AG04450 (cell line): ENCODE measurements around the gene COX4I2. TPM values are rescaled to one million over a fixed set of nuclear protein-coding genes. Genes with fewer than 3 reads are reported as not detected.
"Not testable (repeated sequence)": the region's sequence is repeated elsewhere in the genome, so short reads cannot be mapped to it uniquely, and the experiment has no call there.

Experiments
- CTCF ChIA-PET: fragments of 300-600, 350-600 bp; formaldehyde crosslinking; extraction: SDS; loops from one replicate; lab custom pipeline; 2022; ENCODE audit warnings: antibody characterized with exemption, inconsistent platforms; lab: Charles Lee
- POLR2A ChIA-PET: fragments of 350-600 bp; formaldehyde crosslinking; extraction: SDS; loops from one replicate; lab custom pipeline; 2021; ENCODE audit warnings: antibody characterized with exemption, inconsistent platforms; lab: Yijun Ruan, JAX
- DNase-seq: peaks from one replicate; pipeline ENCODE4 v3.0.0-alpha.2; 2011; ENCODE audit warnings: low read depth, low spot score
- H3K27ac ChIP-seq: one replicate; pipeline ENCODE4 v1.5.1; 2012; ENCODE audit warnings: low read depth, low read length, control low read depth
- H3K27me3 ChIP-seq: one replicate; pipeline ENCODE4 v1.6.0; 2012; ENCODE audit warnings: low read length; ENCODE audit not compliant: control insufficient read depth, insufficient read depth
- H3K4me3 ChIP-seq: 2 replicates; pipeline ENCODE4 v1.5.1; 2011; ENCODE audit warnings: mild to moderate bottlenecking, low read depth, low read length, control low read depth
- H3K9me3 ChIP-seq: 2 replicates; pipeline ENCODE4 v1.5.1; 2012; ENCODE audit warnings: low read length; ENCODE audit not compliant: control insufficient read depth, insufficient read depth
- CTCF ChIP-seq: IDR thresholded peaks from 2 replicates; pipeline ENCODE4 v1.5.1; 2011; ENCODE audit warnings: low read depth, low read length, control low read depth, inconsistent platforms
- polyA plus RNA-seq: library from polyadenylated mRNA; depleted of rRNA; stranded (reverse); fragments of >200 nt; gene quantifications from 2 replicates; pipeline ENCODE4 v1.2.3, GENCODE V29; 2011

Gene COX4I2
- polyA plus RNA-seq, 1 experiment: not detected

GRCh38 chr20:31642837-31643236 is 5.1 kb downstream of the COX4I2 start:
- POLR2A ChIA-PET: no interaction called here
- CTCF ChIA-PET: interaction anchor here (1.2 to 2.7 kb wide), 2 partner anchors 9 to 19 kb away, joined by 10 to 17 read pairs; no protein-coding TSS in a partner anchor
- Histone ChIP-seq H3K9me3 (no peaks in the 10 kb centered on the region; the same call in 1 of the 2 replicates), H3K27ac (no peak overlapping the region), H3K4me3 (no peak overlapping the region), H3K27me3 (peaks cover 32% of the 10 kb centered on the region)
- no peak for TF ChIP-seq CTCF
- no peak for DNase-seq

- Histone ChIP-seq H3K4me3 (no peak overlapping the region), H3K9me3 (no peaks in the 10 kb centered on the region), H3K27ac (no peak overlapping the region), H3K27me3 (peaks cover 26% of the 10 kb centered on the region)
- ChIA-PET POLR2A (no interaction called here), CTCF (interaction anchor here (0.5 to 2.7 kb wide), 3 partner anchors 18 to 81 kb away, joined by 3 to 17 read pairs (median 3); no protein-coding TSS in a partner anchor)
- no peak for DNase-seq
- no peak for TF ChIP-seq CTCF
These were observed 5.8 kb downstream of the COX4I2 start for GRCh38 chr20:31643522-31643921.

GRCh38 chr20:31644701-31645100 is 7.0 kb downstream of the COX4I2 start:
- no peak for TF ChIP-seq CTCF
- DNase-seq: no peak
- POLR2A ChIA-PET: no interaction called here
- Histone ChIP-seq H3K9me3 (no peaks in the 10 kb centered on the region), H3K27me3 (peaks cover 19% of the 10 kb centered on the region), H3K27ac (no peak overlapping the region), H3K4me3 (no peak overlapping the region)
- CTCF ChIA-PET: interaction anchor here (1.0 to 2.7 kb wide), 3 partner anchors 11 to 32 kb away, joined by 4 to 17 read pairs (median 6); no protein-coding TSS in a partner anchor

GRCh38 chr20:31648104-31648503 is 10.4 kb downstream of the COX4I2 start:
- H3K9me3 ChIP-seq, H3K27me3 ChIP-seq, POLR2A ChIA-PET, H3K4me3 ChIP-seq, DNase-seq, H3K27ac ChIP-seq: not testable (repeated sequence)
- CTCF ChIA-PET: interaction anchor here (1.0 kb wide), 1 partner anchor 76 kb away, joined by 3 read pairs; no protein-coding TSS in a partner anchor

- H3K4me3 ChIP-seq: no peak overlapping the region
- POLR2A ChIA-PET: interaction anchor here (0.7 kb wide), 1 partner anchor 20 kb away, joined by 4 read pairs; no protein-coding TSS in a partner anchor
- H3K27ac ChIP-seq: no peak overlapping the region
These were observed 15.2 kb downstream of the COX4I2 start for GRCh38 chr20:31652917-31653396.

More at GRCh38 chr20:31652917-31653396, 15.2 kb downstream of the COX4I2 start:
- Histone ChIP-seq H3K9me3 (no peaks in the 10 kb centered on the region), H3K27me3 (no peaks in the 10 kb centered on the region)
- CTCF ChIA-PET: interaction anchor here (1.2 to 1.7 kb wide), 4 partner anchors 9 to 72 kb away, joined by 4 to 8 read pairs (median 6); no protein-coding TSS in a partner anchor
- TF ChIP-seq CTCF: no peak
- no peak for DNase-seq
